HepG2 (cell line): ENCODE data around the gene RGS19. TPM values are rescaled to one million over a fixed set of nuclear protein-coding genes. Genes with fewer than 3 reads are reported as not detected.

Experiments used
- DNMT3B ChIP-seq: conservative IDR thresholded peaks from 2 replicates; pipeline ENCODE4 v1.6.1; 2016; ENCODE audit warnings: missing biosample characterization, control low read depth
- FOXK2 ChIP-seq: fragments of 450-650 bp; IDR thresholded peaks from 2 replicates; pipeline ENCODE4 v1.6.1; 2016
- JARID2 ChIP-seq: sonication (generic); formaldehyde crosslinking; IDR thresholded peaks from 2 replicates; pipeline ENCODE4 v1.8.1; 2023; ENCODE audit warnings: missing genetic modification reagents, inconsistent platforms; ENCODE audit not compliant: insufficient replicate concordance
- MBD4 ChIP-seq: IDR thresholded peaks from 2 replicates; pipeline ENCODE4 v1.6.1; 2012; ENCODE audit warnings: low read length, inconsistent platforms, borderline replicate concordance
- ONECUT2 ChIP-seq: sonication (generic); formaldehyde crosslinking; IDR thresholded peaks from 2 replicates; pipeline ENCODE4 v1.4.0; 2020; ENCODE audit warnings: missing genetic modification reagents
- POGZ ChIP-seq: sonication (generic); formaldehyde crosslinking; IDR thresholded peaks from 2 replicates; pipeline ENCODE4 v1.4.0; 2020; ENCODE audit warnings: mild to moderate bottlenecking, missing genetic modification reagents
- SIN3B ChIP-seq: fragments of 150-350 bp; IDR thresholded peaks from 2 replicates; pipeline ENCODE4 v1.6.1; 2014; ENCODE audit warnings: low read length
- SNAI1 ChIP-seq: sonication (generic); formaldehyde crosslinking; IDR thresholded peaks from 2 replicates; pipeline ENCODE4 v1.5.0; 2020; ENCODE audit warnings: mild to moderate bottlenecking, missing genetic modification reagents, borderline replicate concordance
- TAF15 ChIP-seq: fragments of 200-400 bp; formaldehyde crosslinking; IDR thresholded peaks from one replicate; pipeline ENCODE4 v1.6.1; 2018; ENCODE audit warnings: mild to moderate bottlenecking, low read depth, low read length; ENCODE audit not compliant: poor library complexity, severe bottlenecking
- TRIM24 ChIP-seq: sonication (generic); formaldehyde crosslinking; IDR thresholded peaks from 2 replicates; pipeline ENCODE4 v1.8.0; 2022; ENCODE audit warnings: mild to moderate bottlenecking, missing genetic modification reagents
- ZNF136 ChIP-seq: sonication (generic); formaldehyde crosslinking; IDR thresholded peaks from 2 replicates; pipeline ENCODE4 v1.8.1; 2022; ENCODE audit warnings: low read depth, mild to moderate bottlenecking, moderate library complexity, missing genetic modification reagents
- ZNF280B ChIP-seq: sonication (generic); formaldehyde crosslinking; IDR thresholded peaks from 2 replicates; pipeline ENCODE4 v1.5.0; 2020; ENCODE audit warnings: missing genetic modification reagents, mild to moderate bottlenecking, borderline replicate concordance
- ZNF616 ChIP-seq: sonication (generic); formaldehyde crosslinking; IDR thresholded peaks from 2 replicates; pipeline ENCODE4 v1.5.0; 2020; ENCODE audit warnings: low read depth, mild to moderate bottlenecking, missing genetic modification reagents
- ZNF792 ChIP-seq: IDR thresholded peaks from 2 replicates; pipeline ENCODE4 v1.6.1; 2016
- polyA plus RNA-seq, 8 experiments: library from polyadenylated mRNA; depleted of rRNA in 3 of 8; stranded (reverse) in 7 of 8; unstranded in 1 of 8; fragments of >200 nt; fragmentation: Illumina TruSeq in 4 of 8; extraction: Trizol in 4 of 8; gene quantifications; 2 replicates each; pipeline versions ENCODE4 v1.2.1 to v1.2.3, GENCODE V29; 2011 to 2016; ENCODE audit warnings: low read depth in 4 of 8, missing spikeins in 1 of 8, mixed read lengths in 1 of 8; ENCODE audit not compliant: insufficient read depth in 1 of 8
- total RNA-seq, 5 experiments: library from RNA; depleted of rRNA; stranded (reverse); fragments of >200 nt; fragmentation: Illumina TruSeq; extraction: Trizol; gene quantifications; 2 replicates each; pipeline ENCODE4 v1.2.3, GENCODE V29; 2016; ENCODE audit warnings: low read depth in 1 of 5
- TF ChIP-seq, protein P1 (sequence below): sonication (generic); formaldehyde crosslinking; IDR thresholded peaks from 2 replicates; pipeline ENCODE4 v1.4.0; 2020; ENCODE audit warnings: missing genetic modification reagents
- TF ChIP-seq, protein P2 (sequence below): sonication (generic); formaldehyde crosslinking; IDR thresholded peaks from 2 replicates; pipeline ENCODE4 v1.4.0; 2020; ENCODE audit warnings: missing genetic modification reagents
- TF ChIP-seq, protein P3 (sequence below): sonication (generic); formaldehyde crosslinking; IDR thresholded peaks from 2 replicates; pipeline ENCODE4 v1.8.0; 2022; ENCODE audit warnings: mild to moderate bottlenecking, missing genetic modification reagents, borderline replicate concordance

The RGS19 gene
- total and polyA plus RNA-seq, 2 of the 13 experiments (the other 11 are each of a cell fraction or from before 2014, with no cell fraction given) = 10.7 to 11.9 TPM

GRCh38 chr20:64065062-64065973 lies 14.0 kb downstream of the RGS19 start (continued):
- TF ChIP-seq, protein P1, sequence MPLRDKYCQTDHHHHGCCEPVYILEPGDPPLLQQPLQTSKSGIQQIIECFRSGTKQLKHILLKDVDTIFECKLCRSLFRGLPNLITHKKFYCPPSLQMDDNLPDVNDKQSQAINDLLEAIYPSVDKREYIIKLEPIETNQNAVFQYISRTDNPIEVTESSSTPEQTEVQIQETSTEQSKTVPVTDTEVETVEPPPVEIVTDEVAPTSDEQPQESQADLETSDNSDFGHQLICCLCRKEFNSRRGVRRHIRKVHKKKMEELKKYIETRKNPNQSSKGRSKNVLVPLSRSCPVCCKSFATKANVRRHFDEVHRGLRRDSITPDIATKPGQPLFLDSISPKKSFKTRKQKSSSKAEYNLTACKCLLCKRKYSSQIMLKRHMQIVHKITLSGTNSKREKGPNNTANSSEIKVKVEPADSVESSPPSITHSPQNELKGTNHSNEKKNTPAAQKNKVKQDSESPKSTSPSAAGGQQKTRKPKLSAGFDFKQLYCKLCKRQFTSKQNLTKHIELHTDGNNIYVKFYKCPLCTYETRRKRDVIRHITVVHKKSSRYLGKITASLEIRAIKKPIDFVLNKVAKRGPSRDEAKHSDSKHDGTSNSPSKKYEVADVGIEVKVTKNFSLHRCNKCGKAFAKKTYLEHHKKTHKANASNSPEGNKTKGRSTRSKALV (CRISPR knock-in tag) = no peak
- TF ChIP-seq POGZ (CRISPR knock-in tag) (peak; percentile 42; the same call in 1 of the 2 replicates), ONECUT2 (CRISPR knock-in tag) (no peak), DNMT3B (CRISPR knock-in tag) (no peak), ZNF280B (CRISPR knock-in tag) (peak; percentile 60; the same call in 1 of the 2 replicates), TRIM24 (CRISPR knock-in tag) (peak; percentile 53; the same call in 1 of the 2 replicates), JARID2 (CRISPR knock-in tag) (no peak), SIN3B (no peak), TAF15 (no peak), ZNF136 (CRISPR knock-in tag) (0 out of 2 replicates have a peak, but pooled peaks have one; percentile 25), ZNF616 (CRISPR knock-in tag) (peak; percentile 43; the same call in 1 of the 2 replicates), MBD4 (no peak), ZNF792 (CRISPR knock-in tag) (no peak; the same call in 1 of the 2 replicates), SNAI1 (peak; percentile 89; the same call in 1 of the 2 replicates), FOXK2 (no peak)
- TF ChIP-seq, protein P2, sequence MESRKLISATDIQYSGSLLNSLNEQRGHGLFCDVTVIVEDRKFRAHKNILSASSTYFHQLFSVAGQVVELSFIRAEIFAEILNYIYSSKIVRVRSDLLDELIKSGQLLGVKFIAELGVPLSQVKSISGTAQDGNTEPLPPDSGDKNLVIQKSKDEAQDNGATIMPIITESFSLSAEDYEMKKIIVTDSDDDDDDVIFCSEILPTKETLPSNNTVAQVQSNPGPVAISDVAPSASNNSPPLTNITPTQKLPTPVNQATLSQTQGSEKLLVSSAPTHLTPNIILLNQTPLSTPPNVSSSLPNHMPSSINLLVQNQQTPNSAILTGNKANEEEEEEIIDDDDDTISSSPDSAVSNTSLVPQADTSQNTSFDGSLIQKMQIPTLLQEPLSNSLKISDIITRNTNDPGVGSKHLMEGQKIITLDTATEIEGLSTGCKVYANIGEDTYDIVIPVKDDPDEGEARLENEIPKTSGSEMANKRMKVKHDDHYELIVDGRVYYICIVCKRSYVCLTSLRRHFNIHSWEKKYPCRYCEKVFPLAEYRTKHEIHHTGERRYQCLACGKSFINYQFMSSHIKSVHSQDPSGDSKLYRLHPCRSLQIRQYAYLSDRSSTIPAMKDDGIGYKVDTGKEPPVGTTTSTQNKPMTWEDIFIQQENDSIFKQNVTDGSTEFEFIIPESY (CRISPR knock-in tag) = no peak
- TF ChIP-seq, protein P3, sequence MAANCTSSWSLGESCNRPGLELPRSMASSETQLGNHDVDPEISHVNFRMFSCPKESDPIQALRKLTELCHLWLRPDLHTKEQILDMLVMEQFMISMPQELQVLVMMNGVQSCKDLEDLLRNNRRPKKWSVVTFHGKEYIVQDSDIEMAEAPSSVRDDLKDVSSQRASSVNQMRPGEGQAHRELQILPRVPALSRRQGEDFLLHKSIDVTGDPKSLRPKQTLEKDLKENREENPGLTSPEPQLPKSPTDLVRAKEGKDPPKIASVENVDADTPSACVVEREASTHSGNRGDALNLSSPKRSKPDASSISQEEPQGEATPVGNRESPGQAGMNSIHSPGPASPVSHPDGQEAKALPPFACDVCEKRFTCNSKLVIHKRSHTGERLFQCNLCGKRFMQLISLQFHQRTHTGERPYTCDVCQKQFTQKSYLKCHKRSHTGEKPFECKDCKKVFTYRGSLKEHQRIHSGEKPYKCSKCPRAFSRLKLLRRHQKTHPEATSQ = 0 out of 2 replicates have a peak, but pooled peaks have one; percentile 64
